ENCODE measurements around the gene TRAF2.

The TRAF2 gene

GRCh38 chr9:136903041-136903554, 16.8 kb downstream of the TRAF2 start (continued):
- TF ChIP-seq TSHZ2 (CRISPR knock-in tag; IDR thresholded peaks at IDR 0.05), result no peak
- no peak for TF ChIP-seq CSDC2 (CRISPR knock-in tag; IDR thresholded peaks at IDR 0.05)
- TF ChIP-seq ISL1 (CRISPR knock-in tag; IDR thresholded peaks at IDR 0.05), result no peak
- TF ChIP-seq RARB (CRISPR knock-in tag; IDR thresholded peaks at IDR 0.05), result no peak

GRCh38 chr9:136906266-136906665, 19.9 kb downstream of the TRAF2 start:
- no peak for ATAC-seq
- TF ChIP-seq RARB (CRISPR knock-in tag; IDR thresholded peaks at IDR 0.05) (no peak), ISL1 (CRISPR knock-in tag; IDR thresholded peaks at IDR 0.05) (no peak), SNAI2 (CRISPR knock-in tag; IDR thresholded peaks at IDR 0.05) (no peak), ZNF70 (CRISPR knock-in tag; IDR thresholded peaks at IDR 0.05) (no peak), TSHZ2 (CRISPR knock-in tag; IDR thresholded peaks at IDR 0.05) (no peak), ZNF565 (CRISPR knock-in tag; conservative IDR thresholded peaks at IDR 0.05; ENCODE audit: low read depth) (no peak), ESRRG (CRISPR knock-in tag; IDR thresholded peaks at IDR 0.05) (no peak), ARNTL (CRISPR knock-in tag; IDR thresholded peaks at IDR 0.05; ENCODE audit: borderline replicate concordance, low read depth) (no peak), ZC3H10 (CRISPR knock-in tag; IDR thresholded peaks at IDR 0.05) (no peak), ZFP30 (CRISPR knock-in tag; IDR thresholded peaks at IDR 0.05) (no peak), CSDC2 (CRISPR knock-in tag; IDR thresholded peaks at IDR 0.05) (no peak), BACH2 (CRISPR knock-in tag; IDR thresholded peaks at IDR 0.05; ENCODE audit: borderline replicate concordance) (no peak), POU6F1 (CRISPR knock-in tag; IDR thresholded peaks at IDR 0.05; ENCODE audit: borderline replicate concordance, low read depth) (no peak), ZFP3 (CRISPR knock-in tag; IDR thresholded peaks at IDR 0.05) (no peak), TOX (CRISPR knock-in tag; IDR thresholded peaks at IDR 0.05; ENCODE audit: borderline replicate concordance) (no peak)
- TF ChIP-seq, protein P1, sequence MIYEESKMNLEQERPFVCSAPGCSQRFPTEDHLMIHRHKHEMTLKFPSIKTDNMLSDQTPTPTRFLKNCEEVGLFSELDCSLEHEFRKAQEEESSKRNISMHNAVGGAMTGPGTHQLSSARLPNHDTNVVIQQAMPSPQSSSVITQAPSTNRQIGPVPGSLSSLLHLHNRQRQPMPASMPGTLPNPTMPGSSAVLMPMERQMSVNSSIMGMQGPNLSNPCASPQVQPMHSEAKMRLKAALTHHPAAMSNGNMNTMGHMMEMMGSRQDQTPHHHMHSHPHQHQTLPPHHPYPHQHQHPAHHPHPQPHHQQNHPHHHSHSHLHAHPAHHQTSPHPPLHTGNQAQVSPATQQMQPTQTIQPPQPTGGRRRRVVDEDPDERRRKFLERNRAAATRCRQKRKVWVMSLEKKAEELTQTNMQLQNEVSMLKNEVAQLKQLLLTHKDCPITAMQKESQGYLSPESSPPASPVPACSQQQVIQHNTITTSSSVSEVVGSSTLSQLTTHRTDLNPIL (CRISPR knock-in tag; IDR thresholded peaks at IDR 0.05; ENCODE audit: low read depth), result no peak

DNA sequence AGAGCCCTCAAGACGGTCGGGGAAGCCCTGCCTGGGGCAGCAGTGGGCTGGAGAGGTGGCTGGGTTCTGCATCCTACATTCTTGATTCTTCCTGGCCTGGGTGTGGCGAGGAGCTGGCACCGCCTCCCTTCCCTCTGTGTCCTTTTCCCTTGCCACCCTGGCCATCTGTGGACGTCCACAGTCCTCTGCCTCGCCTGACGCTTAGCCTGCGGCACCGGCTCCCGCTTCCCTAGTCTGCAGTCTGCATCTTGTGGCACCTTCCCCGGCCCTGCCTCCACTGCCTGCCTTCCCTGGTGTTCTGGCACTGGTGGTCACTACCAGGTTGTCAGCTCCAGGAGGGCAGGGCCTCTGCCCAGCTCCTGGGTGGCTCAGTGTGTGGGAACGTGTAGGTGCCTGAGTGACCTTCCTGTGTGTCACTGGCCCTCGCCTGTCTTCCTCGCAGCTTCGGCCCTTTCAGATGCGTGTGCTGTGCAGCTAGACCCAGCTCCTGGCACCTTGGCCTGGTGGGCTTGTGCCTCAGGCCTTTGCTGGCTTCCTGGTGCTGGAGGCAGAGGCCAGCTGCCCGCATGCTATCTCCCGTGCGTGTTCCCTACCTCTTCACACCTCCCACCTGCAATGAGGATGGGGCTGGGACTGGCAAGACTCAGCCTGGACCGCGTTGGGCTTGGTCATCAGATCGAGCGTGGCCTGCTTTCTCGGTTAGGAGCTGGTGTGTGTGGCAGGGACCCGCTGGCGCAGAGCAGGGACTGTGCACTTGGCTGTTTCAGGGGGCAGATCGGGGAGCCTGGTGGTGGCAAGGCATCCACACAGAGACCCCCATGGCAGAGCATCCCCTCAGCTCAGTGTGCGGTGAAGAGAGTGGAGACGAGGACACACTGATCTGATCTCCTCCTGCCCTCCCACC, 20.9 kb downstream of the TRAF2 start:
- ATAC-seq, result no peak
- TF ChIP-seq OSR1 (CRISPR knock-in tag; IDR thresholded peaks at IDR 0.05), result no peak
- no peak for TF ChIP-seq ISL1 (CRISPR knock-in tag; IDR thresholded peaks at IDR 0.05)
- TF ChIP-seq POU6F1 (CRISPR knock-in tag; IDR thresholded peaks at IDR 0.05; ENCODE audit: borderline replicate concordance, low read depth), result no peak
- TF ChIP-seq TOX (CRISPR knock-in tag; IDR thresholded peaks at IDR 0.05; ENCODE audit: borderline replicate concordance), result no peak
- no peak for TF ChIP-seq ZNF70 (CRISPR knock-in tag; IDR thresholded peaks at IDR 0.05)
- TF ChIP-seq, protein P1 (CRISPR knock-in tag; IDR thresholded peaks at IDR 0.05; ENCODE audit: low read depth), result no peak
